HepG2 (cell line): Measurements from ENCODE around the gene SERTAD2. TPM values are rescaled to one million over a fixed set of nuclear protein-coding genes. Genes with fewer than 3 reads are reported as not detected.

Source experiments
- HOXA7 ChIP-seq: sonication (generic); formaldehyde crosslinking; IDR thresholded peaks from 2 replicates; pipeline ENCODE4 v1.8.1; 2022; ENCODE audit warnings: mild to moderate bottlenecking, missing genetic modification reagents, moderate library complexity
- MTA3 ChIP-seq: sonication (generic); formaldehyde crosslinking; IDR thresholded peaks from 2 replicates; pipeline ENCODE4 v1.4.0; 2020; ENCODE audit warnings: missing genetic modification reagents
- NR2F1 ChIP-seq, 2 experiments: fragments of 450-650 bp in 1 of 2; formaldehyde crosslinking in 1 of 2; IDR thresholded peaks; 2 replicates each; pipeline versions ENCODE4 v1.5.0 to v1.6.1; 2016 to 2020; ENCODE audit warnings: mild to moderate bottlenecking in 1 of 2, missing compliant biosample characterization in 1 of 2, missing genetic modification reagents in 1 of 2, moderate library complexity in 1 of 2
- PPARG ChIP-seq: conservative IDR thresholded peaks from 2 replicates; pipeline ENCODE4 v1.6.1; 2016; ENCODE audit warnings: missing biosample characterization, missing genetic modification reagents
- RARA ChIP-seq: IDR thresholded peaks from 2 replicates; pipeline ENCODE4 v1.6.1; 2016; ENCODE audit warnings: missing genetic modification reagents, missing compliant biosample characterization
- TCF12 ChIP-seq, 2 experiments: fragments of 450-650 bp in 1 of 2; sonication (generic) in 1 of 2; formaldehyde crosslinking in 1 of 2; IDR thresholded peaks; 2 replicates each; pipeline versions ENCODE4 v1.6.1 to v1.8.0; 2017 to 2022; ENCODE audit warnings: antibody characterized with exemption in 1 of 2, mild to moderate bottlenecking in 1 of 2, missing genetic modification reagents in 1 of 2, moderate library complexity in 1 of 2
- ZNF253 ChIP-seq: sonication (generic); formaldehyde crosslinking; IDR thresholded peaks from 2 replicates; pipeline ENCODE4 v1.8.0; 2022; ENCODE audit warnings: mild to moderate bottlenecking, missing genetic modification reagents, borderline replicate concordance
- ZNF598 ChIP-seq: sonication (generic); formaldehyde crosslinking; IDR thresholded peaks from 2 replicates; pipeline ENCODE4 v1.5.1; 2020; ENCODE audit warnings: mild to moderate bottlenecking, missing genetic modification reagents, borderline replicate concordance
- polyA plus RNA-seq, 8 experiments: library from polyadenylated mRNA; depleted of rRNA in 3 of 8; stranded (reverse) in 7 of 8; unstranded in 1 of 8; fragments of >200 nt; fragmentation: Illumina TruSeq in 4 of 8; extraction: Trizol in 4 of 8; gene quantifications; 2 replicates each; pipeline versions ENCODE4 v1.2.1 to v1.2.3, GENCODE V29; 2011 to 2016; ENCODE audit warnings: low read depth in 4 of 8, missing spikeins in 1 of 8, mixed read lengths in 1 of 8; ENCODE audit not compliant: insufficient read depth in 1 of 8
- total RNA-seq, 5 experiments: library from RNA; depleted of rRNA; stranded (reverse); fragments of >200 nt; fragmentation: Illumina TruSeq; extraction: Trizol; gene quantifications; 2 replicates each; pipeline ENCODE4 v1.2.3, GENCODE V29; 2016; ENCODE audit warnings: low read depth in 1 of 5
- TF ChIP-seq, protein P1 (sequence below), 2 experiments: sonication (generic) in 1 of 2; formaldehyde crosslinking in 1 of 2; IDR thresholded peaks; 2 replicates each; pipeline versions ENCODE4 v1.4.0 to v1.6.1; 2016 to 2020; ENCODE audit warnings: borderline replicate concordance in 1 of 2, low read depth in 1 of 2, mild to moderate bottlenecking in 1 of 2, missing genetic modification reagents in 1 of 2
- TF ChIP-seq, protein P2 (sequence below): sonication (generic); formaldehyde crosslinking; IDR thresholded peaks from 2 replicates; pipeline ENCODE4 v1.4.0; 2020; ENCODE audit warnings: missing genetic modification reagents
- TF ChIP-seq, protein P3 (sequence below): sonication (generic); formaldehyde crosslinking; IDR thresholded peaks from 2 replicates; pipeline ENCODE4 v1.4.0; 2020; ENCODE audit warnings: mild to moderate bottlenecking, missing genetic modification reagents
- TF ChIP-seq, protein P4 (sequence below): sonication (generic); formaldehyde crosslinking; IDR thresholded peaks from 2 replicates; pipeline ENCODE4 v1.5.0; 2020; ENCODE audit warnings: mild to moderate bottlenecking, missing genetic modification reagents
- TF ChIP-seq, protein P5 (sequence below): sonication (generic); formaldehyde crosslinking; IDR thresholded peaks from 2 replicates; pipeline ENCODE4 v1.4.0; 2020; ENCODE audit warnings: missing genetic modification reagents, low read depth, mild to moderate bottlenecking, borderline replicate concordance
- TF ChIP-seq, protein P6 (sequence below): sonication (generic); formaldehyde crosslinking; IDR thresholded peaks from 2 replicates; pipeline ENCODE4 v1.4.0; 2020; ENCODE audit warnings: missing genetic modification reagents

SERTAD2 gene
- total and polyA plus RNA-seq, 2 of the 13 experiments (the other 11 are each of a cell fraction or from before 2014, with no cell fraction given): 6.7 to 22.6 TPM

DNA sequence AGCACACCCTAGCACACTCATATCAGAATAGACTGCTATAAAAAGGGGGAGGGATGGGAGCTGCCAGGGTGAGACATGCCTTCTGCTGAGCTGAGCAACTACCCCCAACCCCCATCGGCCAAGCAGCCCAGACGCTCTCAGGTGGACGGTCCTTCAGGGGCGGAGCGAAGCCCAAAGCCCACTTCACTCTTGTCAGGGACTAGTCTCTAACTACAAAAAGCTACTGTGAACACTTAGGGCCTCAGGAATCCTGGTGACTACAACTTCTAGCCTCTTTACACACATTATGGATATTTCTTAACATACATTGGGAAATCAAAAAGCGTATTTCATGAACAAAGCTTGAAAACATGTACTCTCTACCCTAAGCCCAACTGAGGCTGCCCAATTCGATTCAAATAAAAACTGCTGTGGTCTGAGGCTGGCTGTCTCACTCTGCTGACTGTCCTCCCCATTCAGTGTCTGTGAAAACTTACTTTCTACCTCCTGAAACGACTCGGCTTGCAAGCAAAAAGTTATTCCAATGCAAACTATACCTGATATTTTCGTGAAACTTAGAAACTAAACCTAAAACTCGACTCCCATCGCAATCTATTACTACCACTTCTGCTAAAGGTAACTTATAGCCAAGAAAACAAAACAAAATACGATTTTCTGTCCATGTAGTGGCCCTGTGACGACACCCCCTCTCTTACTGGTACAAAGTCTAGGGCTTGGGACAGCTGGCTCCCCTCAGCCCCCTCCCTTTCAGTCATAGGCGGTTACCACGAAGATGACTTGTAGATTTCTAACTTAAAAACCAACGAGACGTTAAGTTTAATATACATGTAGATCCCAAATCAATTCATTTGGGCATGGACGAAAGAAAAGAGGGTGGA, 1.2 kb downstream of the SERTAD2 start (continued):
- TF ChIP-seq, protein P1, sequence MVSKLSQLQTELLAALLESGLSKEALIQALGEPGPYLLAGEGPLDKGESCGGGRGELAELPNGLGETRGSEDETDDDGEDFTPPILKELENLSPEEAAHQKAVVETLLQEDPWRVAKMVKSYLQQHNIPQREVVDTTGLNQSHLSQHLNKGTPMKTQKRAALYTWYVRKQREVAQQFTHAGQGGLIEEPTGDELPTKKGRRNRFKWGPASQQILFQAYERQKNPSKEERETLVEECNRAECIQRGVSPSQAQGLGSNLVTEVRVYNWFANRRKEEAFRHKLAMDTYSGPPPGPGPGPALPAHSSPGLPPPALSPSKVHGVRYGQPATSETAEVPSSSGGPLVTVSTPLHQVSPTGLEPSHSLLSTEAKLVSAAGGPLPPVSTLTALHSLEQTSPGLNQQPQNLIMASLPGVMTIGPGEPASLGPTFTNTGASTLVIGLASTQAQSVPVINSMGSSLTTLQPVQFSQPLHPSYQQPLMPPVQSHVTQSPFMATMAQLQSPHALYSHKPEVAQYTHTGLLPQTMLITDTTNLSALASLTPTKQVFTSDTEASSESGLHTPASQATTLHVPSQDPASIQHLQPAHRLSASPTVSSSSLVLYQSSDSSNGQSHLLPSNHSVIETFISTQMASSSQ (IDR thresholded peaks at IDR 0.05; ENCODE audit: low read depth): no peak
- TF ChIP-seq, protein P1 (CRISPR knock-in tag; IDR thresholded peaks at IDR 0.05; ENCODE audit: borderline replicate concordance): no peak
- TF ChIP-seq ZNF598 (CRISPR knock-in tag): no peak
- no peak for TF ChIP-seq NR2F1 (CRISPR knock-in tag; IDR thresholded peaks at IDR 0.05)
- TF ChIP-seq MTA3 (CRISPR knock-in tag): no peak
- TF ChIP-seq, protein P2, sequence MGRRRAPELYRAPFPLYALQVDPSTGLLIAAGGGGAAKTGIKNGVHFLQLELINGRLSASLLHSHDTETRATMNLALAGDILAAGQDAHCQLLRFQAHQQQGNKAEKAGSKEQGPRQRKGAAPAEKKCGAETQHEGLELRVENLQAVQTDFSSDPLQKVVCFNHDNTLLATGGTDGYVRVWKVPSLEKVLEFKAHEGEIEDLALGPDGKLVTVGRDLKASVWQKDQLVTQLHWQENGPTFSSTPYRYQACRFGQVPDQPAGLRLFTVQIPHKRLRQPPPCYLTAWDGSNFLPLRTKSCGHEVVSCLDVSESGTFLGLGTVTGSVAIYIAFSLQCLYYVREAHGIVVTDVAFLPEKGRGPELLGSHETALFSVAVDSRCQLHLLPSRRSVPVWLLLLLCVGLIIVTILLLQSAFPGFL (CRISPR knock-in tag): no peak
- TF ChIP-seq RARA (CRISPR knock-in tag): no peak
- no peak for TF ChIP-seq TCF12 (IDR thresholded peaks at IDR 0.05)
- TF ChIP-seq TCF12 (CRISPR knock-in tag; IDR thresholded peaks at IDR 0.05): no peak
- TF ChIP-seq ZNF253: no peak
- TF ChIP-seq HOXA7: no peak
- TF ChIP-seq, protein P3, sequence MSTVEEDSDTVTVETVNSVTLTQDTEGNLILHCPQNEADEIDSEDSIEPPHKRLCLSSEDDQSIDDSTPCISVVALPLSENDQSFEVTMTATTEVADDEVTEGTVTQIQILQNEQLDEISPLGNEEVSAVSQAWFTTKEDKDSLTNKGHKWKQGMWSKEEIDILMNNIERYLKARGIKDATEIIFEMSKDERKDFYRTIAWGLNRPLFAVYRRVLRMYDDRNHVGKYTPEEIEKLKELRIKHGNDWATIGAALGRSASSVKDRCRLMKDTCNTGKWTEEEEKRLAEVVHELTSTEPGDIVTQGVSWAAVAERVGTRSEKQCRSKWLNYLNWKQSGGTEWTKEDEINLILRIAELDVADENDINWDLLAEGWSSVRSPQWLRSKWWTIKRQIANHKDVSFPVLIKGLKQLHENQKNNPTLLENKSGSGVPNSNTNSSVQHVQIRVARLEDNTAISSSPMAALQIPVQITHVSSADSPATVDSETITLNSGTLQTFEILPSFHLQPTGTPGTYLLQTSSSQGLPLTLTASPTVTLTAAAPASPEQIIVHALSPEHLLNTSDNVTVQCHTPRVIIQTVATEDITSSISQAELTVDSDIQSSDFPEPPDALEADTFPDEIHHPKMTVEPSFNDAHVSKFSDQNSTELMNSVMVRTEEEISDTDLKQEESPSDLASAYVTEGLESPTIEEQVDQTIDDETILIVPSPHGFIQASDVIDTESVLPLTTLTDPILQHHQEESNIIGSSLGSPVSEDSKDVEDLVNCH (CRISPR knock-in tag): no peak
- TF ChIP-seq, protein P4, sequence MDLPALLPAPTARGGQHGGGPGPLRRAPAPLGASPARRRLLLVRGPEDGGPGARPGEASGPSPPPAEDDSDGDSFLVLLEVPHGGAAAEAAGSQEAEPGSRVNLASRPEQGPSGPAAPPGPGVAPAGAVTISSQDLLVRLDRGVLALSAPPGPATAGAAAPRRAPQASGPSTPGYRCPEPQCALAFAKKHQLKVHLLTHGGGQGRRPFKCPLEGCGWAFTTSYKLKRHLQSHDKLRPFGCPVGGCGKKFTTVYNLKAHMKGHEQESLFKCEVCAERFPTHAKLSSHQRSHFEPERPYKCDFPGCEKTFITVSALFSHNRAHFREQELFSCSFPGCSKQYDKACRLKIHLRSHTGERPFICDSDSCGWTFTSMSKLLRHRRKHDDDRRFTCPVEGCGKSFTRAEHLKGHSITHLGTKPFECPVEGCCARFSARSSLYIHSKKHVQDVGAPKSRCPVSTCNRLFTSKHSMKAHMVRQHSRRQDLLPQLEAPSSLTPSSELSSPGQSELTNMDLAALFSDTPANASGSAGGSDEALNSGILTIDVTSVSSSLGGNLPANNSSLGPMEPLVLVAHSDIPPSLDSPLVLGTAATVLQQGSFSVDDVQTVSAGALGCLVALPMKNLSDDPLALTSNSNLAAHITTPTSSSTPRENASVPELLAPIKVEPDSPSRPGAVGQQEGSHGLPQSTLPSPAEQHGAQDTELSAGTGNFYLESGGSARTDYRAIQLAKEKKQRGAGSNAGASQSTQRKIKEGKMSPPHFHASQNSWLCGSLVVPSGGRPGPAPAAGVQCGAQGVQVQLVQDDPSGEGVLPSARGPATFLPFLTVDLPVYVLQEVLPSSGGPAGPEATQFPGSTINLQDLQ (CRISPR knock-in tag): no peak
- TF ChIP-seq, protein P5, sequence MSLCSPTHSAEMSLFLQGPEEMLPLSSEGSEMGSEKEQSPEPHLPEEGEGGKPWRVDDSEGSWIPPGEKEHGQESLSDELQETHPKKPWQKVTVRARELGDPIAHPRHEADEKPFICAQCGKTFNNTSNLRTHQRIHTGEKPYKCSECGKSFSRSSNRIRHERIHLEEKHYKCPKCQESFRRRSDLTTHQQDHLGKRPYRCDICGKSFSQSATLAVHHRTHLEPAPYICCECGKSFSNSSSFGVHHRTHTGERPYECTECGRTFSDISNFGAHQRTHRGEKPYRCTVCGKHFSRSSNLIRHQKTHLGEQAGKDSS: no peak
- TF ChIP-seq, protein P6, sequence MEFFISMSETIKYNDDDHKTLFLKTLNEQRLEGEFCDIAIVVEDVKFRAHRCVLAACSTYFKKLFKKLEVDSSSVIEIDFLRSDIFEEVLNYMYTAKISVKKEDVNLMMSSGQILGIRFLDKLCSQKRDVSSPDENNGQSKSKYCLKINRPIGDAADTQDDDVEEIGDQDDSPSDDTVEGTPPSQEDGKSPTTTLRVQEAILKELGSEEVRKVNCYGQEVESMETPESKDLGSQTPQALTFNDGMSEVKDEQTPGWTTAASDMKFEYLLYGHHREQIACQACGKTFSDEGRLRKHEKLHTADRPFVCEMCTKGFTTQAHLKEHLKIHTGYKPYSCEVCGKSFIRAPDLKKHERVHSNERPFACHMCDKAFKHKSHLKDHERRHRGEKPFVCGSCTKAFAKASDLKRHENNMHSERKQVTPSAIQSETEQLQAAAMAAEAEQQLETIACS (CRISPR knock-in tag): no peak
- TF ChIP-seq PPARG: no peak; the same call in 1 of the 2 replicates
